Renal cortical epithelial cell (primary cell): Measurements from ENCODE around the gene PDE8B. TPM values are rescaled to one million over a fixed set of nuclear protein-coding genes. Genes with fewer than 3 reads are reported as not detected.
A peak's percentile ranks its signal among the peaks of the same experiment; 100 is the strongest.

ENCODE experiments used
- DNase-seq: peaks from one replicate; pipeline ENCODE4 v3.0.0-alpha.2; 2011; ENCODE audit warnings: low read depth
- total RNA-seq: library from RNA; depleted of rRNA; stranded (reverse); fragments of >200 nt; gene quantifications from 2 replicates; pipeline ENCODE4 v1.2.3, GENCODE V29; 2014

The PDE8B gene
- 0.05 TPM in 1 of 2 replicates, not detected in the other for total RNA-seq

GRCh38 chr5:77210091-77210963 lies at the start of gene PDE8B:
PDE8B (plus strand) TSS chr5:77210680; CDS start chr5:77210926, 246 bp downstream.
- no peak for DNase-seq

GRCh38 chr5:77163453-77163852 lies 47.0 kb upstream of the PDE8B start:
- no peak for DNase-seq

GRCh38 chr5:77167063-77167462 lies 43.4 kb upstream of the PDE8B start:
- no peak for DNase-seq

- peak; percentile 61 for DNase-seq
Observed at GRCh38 chr5:77167695-77168121, 42.8 kb upstream of the PDE8B start.

GRCh38 chr5:77168161-77168878 lies 42.2 kb upstream of the PDE8B start:
- peak; percentile 25 for DNase-seq

GRCh38 chr5:77168879-77169244 lies 41.6 kb upstream of the PDE8B start:
- peak; percentile 35 for DNase-seq

- DNase-seq = no peak
Observed at GRCh38 chr5:77170196-77170890, 40.1 kb upstream of the PDE8B start.

GRCh38 chr5:77171141-77171910 lies 39.2 kb upstream of the PDE8B start:
- DNase-seq = no peak

GRCh38 chr5:77172713-77173328 lies 37.7 kb upstream of the PDE8B start:
- no peak for DNase-seq

GRCh38 chr5:77174526-77174925 lies 36.0 kb upstream of the PDE8B start:
- no peak for DNase-seq

GRCh38 chr5:77175231-77175630 lies 35.2 kb upstream of the PDE8B start:
- DNase-seq = no peak

GRCh38 chr5:77176429-77176828 lies 34.1 kb upstream of the PDE8B start:
- DNase-seq = no peak

- no peak for DNase-seq
Observed at GRCh38 chr5:77177576-77177975, 32.9 kb upstream of the PDE8B start.

- DNase-seq = no peak
Observed at GRCh38 chr5:77180167-77181081, 30.1 kb upstream of the PDE8B start.

GRCh38 chr5:77181173-77181572 lies 29.3 kb upstream of the PDE8B start:
- no peak for DNase-seq

GRCh38 chr5:77181596-77182304 lies 28.7 kb upstream of the PDE8B start:
- DNase-seq = no peak

GRCh38 chr5:77182367-77182766 lies 28.1 kb upstream of the PDE8B start:
- no peak for DNase-seq

- no peak for DNase-seq
Observed at GRCh38 chr5:77186652-77187370, 23.7 kb upstream of the PDE8B start.

- DNase-seq = no peak
Observed at GRCh38 chr5:77189421-77189820, 21.1 kb upstream of the PDE8B start.
